NCI-H1092 treated with DMSO at 0.1 percent for 48 hours (cell line): Measurements from ENCODE around the gene TTC21A.
A peak's percentile ranks its signal among the peaks of the same experiment; 100 is the strongest.

Experiments
- DNase-seq: peaks from one replicate; lab custom pipeline; 2025; lab: John Stamatoyannopoulos, UW

The TTC21A gene

DNA sequence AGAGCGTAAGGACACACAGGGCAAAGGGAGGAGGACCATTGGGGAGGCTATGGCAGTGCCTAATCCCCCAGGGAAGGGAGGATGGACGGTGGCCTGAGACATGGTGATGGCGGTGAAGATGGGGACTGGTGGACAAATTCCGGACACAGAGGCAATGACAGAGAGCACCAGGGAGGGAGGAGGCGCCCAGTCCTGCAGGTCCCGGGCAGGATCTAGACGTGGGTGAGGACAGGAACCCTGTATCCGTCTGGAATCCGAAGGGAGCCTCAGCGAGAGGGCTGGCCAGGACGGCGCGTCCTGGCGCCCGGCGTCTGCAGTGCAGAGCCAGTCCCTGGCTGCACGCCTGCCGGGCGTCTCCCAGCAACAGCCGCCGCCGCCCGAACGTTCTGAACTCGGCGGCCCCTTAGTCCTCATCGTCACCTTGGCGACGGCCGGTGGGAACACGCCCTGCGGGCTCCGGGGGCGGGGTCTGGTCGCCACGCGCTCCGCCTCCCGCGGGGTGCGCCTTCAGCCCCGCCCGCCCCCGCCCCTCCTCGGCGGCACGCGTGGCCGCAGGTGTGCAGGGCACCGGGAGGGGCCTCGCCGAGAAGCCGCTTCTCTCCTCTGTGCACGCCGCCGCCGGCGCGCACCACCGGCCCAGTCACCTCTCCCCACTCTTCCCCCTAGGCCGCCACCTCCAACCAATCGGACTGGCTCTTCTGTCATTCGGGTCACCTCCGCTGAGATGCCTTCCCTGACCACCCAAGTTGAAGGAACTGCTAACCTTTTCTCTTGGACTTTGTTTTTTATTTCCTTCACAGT, 73.3 kb downstream of the TTC21A start:
- peak; percentile 74 for DNase-seq

DNA sequence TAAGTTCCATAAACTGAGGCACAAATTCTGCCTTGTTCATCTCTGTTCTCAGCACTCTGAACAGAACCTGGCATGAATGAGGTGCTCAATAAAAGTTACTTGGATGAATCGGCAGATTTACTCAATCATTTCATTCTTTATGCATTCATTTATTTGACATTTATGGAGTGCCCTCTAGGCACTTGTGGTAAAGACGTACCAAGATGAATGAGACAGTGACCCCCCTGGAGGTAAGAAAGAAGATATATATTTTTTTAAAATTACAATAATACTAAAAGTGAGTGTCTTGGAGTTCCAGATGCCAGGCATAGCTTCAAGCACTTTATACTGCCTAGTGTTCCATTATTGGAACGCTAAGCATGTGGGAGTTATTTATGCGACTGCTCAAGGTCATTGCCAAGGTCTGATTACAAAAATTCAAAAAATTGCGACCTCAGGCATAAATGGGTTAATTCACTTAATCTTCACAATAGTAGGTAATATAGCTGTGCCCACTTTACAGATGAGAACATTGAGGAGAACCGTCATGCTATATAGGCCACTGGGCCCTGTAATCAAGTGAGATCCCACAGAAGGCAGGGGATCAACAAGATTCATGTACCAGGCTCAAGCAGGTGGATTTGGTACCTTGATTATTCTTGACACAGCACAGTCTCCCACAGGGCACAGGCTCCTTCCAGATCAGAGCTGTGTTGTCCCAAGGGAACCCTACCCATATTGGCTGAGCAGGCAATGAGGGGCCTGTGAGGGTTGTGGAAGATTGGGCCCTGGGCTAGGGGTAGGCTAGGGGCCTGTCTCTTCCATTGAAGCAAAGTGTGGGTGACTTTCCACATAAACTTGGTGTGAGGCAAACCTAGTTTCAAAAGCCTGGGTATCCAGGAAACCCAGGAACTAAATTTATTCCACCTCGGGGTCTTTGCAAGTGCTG, 74.2 kb downstream of the TTC21A start:
- DNase-seq, result no peak

DNA sequence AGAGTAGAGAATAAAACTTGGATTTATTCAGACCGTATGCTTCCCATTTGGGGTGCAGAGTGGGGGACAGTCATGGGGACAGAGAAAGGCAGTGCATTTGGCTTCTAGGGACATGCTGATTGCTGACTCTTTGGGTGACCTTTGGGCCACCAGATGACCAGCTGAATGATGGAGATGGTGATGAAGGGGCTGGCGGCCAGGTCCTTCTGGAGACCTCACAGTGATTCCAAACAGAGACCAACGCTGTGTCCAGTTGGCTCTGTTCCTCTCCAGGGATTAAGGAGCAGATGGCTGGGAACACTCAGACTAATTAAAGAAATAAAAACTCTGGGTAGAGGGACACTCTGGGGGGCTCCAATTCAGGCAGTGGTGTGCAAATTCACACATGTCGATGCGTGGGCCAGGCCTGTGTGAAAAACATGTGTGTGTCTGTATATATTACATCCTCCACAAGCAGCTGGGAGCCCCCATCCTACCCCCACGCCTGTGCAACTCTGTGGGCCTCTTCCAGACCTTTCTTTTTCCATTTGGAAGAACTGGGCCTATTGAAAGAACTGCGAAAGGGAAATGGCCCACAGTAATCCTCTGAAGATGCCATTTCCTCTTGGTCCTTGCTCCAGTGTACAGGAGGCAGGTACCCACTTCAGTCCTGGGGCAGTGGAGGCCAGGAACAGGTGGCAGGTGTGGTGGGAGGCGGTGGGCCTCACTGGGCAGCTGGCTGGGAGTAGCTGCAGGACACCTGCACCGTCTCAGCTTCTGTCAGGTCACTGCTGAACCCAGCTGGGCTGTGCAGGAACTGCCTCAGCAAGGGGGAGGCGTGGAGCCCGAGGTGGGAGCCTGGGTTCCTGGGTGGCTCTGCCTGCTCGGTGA, 76.0 kb downstream of the TTC21A start:
- no peak for DNase-seq

DNA sequence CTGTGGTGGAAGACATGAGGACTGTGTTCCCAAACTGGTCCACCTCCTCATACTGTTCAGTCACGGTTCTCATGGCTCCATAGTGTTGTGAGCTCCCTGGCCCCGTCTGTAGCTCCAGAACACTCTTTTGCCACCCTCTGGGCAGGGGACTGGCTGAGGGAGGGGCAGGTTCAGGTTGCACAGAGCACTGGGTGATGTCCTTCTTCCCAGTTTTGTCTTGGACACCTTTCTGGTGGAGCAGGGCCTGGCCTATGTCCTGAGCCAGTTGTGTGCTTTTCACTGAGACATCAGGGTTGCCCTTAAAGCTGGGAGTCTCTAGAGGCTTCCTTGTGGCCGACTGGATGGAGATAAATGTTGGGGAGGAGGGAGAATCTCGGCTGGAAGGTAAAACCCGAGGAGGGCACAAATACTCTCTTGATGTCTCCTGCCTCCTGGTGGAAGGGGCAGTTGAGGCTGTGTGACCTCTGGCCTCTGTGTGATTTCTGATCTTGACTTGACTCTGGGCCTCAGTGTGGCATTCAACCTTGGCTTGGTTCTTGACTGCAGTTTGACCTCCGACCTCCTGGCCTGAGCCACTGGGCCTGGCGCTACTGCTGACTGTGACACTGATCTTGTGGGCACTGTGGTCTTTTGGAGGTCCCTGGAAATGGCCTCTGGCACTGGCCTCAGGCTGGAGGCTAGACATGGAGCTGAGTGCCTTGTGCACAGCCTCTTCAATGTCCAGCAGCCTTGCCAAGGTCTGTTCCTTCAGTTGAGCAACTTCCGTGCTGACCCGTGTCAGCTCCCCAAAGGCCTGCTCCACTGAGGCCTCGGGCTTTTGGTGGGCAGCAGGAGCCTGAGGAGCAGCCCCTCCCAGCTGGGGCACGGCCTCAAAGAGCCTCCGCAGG, 76.8 kb downstream of the TTC21A start:
- no peak for DNase-seq

DNA sequence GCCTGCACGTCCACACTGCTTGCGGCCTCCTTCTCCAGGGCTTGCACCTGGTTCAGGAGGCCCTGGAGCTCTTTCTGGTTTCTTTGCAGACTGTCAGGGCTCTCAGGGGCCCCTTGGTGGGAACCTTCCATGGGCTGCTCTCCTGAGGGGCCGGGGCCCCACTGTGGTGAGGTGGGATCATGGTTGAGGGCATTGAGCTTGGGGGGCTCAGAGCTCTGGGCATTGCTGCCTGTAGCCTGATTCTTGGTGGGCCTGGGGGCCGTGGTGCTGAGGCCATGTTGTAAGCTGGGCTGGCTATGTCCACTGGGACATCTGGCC, 77.4 kb downstream of the TTC21A start:
- no peak for DNase-seq

DNA sequence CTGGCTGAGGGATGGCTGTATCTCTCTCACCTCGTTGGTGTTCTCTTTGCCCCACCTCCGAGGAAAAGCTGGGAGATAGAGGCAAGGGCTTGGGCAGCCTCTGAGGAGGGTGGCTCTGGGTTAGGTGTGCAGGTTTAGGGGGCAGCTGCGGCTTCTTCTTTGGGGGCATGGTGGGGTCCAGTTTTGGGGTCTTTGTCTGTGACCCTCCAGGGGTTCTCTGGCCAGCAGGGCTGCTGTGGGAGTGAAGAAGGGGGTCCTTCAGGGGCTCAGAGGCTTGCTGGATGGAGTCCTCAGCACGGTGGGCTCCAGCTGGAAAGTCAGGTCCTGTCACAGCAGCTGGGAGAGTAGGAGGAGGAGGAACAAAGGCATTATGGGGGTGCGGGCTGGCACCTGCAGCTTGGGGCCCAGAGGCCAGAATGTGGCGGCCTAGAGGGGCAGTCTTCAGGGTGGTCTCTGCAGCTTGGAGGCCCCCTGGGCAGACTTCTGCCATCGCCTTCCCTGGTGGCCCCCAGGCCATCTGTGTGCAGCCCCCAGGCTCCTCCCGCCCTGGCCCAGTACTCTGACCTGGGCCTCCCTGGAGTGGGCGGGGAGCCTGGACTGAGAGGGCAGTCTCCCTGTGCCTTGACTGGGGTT, 78.0 kb downstream of the TTC21A start:
- DNase-seq, result no peak

DNA sequence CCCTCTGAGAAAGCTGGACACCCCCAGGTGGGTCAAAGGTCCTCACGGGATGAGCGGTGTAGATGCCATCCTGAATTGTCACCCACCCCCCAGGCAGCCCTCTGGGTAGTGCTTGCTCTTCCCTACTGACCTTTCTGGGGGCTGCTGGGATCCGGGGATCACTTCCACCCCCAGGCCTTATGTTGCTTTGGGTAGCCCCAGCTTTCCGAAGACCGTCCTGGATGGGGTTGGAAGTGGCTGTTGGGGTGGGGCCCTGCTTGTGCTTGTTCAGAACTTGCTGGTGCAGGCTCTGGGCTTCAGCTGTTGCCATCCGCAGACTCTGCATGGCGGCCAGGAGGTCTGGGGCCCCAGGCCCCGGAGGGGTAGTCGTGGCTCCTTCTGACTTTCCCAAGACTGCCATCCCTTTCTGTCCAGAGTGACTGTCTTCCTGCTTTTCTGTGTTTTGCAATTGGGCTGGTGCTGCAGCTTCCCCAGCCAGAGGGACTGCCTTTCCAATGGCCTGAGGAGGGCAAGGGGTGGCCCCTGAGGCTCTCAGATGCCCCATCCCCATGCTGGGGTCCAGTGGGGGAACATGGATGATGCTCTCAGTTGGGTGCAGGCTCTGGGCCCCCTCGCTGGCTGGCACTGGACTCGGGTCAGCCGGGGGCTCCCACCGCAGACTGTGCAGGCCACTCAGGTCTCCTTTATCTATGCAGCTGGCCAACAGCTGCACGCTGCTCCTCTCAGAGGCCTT, 78.6 kb downstream of the TTC21A start:
- DNase-seq, result no peak

DNA sequence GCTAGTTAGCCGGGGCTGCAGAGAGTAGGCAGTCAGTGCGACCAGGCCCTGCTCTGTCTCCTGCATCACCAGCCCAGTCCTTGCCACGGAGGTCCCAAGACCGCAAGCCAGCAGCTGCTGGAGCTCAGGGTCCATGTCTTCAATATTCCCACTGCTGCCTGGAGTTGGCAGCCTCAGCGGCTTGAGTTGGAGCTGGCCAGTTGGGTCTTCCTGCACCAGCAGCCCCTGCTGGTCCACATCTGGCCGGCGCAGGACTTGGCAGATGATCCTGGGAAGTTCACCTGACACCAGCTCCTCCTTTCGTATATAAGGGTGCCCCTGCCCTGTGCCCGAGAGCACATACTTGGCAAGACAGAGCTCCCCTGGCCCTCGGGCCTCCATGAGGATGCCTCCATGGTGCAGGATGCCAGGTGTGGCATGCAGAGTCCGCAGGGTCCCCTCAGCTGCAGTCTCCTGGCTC, 79.2 kb downstream of the TTC21A start:
- DNase-seq, result no peak

DNA sequence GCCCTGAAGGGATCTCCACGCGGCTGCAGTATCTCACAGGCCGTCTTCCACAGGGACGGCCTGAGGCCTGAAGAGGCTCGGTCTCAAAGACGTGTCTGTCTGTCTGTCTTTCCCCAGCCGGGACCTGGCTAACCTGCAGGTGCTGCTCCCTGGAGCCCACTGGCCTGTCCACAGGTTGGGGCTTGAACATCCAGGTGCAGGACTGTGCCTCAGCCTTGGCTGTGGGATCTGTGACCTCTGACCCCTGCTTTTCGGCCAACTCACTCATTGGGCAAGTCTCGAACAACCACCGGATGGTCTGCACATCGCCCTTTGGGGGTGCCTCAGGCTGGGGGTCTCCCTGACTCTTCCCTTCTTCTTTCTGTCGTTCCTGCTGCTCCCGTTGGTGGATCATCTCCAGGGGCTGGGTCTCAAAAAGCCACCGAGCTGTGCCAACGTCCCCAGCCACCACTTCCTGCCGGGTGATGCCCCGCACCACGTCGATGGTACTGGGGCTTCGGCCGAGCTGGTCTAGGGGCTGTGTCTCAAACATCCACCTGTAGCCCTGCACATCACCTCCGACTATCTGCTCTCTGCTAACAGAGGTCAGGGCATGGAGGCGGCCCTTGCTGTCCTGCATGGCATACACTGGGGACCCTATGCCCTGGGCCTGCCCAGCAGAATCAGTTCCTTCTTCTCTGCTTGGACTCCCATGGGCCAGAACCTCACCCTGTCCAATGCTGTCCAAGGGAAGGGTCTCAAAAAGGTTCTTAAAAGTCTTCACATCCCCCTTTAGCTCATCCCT, 80.1 kb downstream of the TTC21A start:
- DNase-seq, result no peak
